ENCODE data around the gene JMJD6. TPM values are rescaled to one million over a fixed set of nuclear protein-coding genes. Genes with fewer than 3 reads are reported as not detected.
"Not testable (repeated sequence)": the region's sequence is repeated elsewhere in the genome, so short reads cannot be mapped to it uniquely, and the experiment has no call there.

The JMJD6 gene
- total RNA-seq, 4 donors from 2014 or later, result 29.7 to 42.9 (median 41.7) TPM

DNA sequence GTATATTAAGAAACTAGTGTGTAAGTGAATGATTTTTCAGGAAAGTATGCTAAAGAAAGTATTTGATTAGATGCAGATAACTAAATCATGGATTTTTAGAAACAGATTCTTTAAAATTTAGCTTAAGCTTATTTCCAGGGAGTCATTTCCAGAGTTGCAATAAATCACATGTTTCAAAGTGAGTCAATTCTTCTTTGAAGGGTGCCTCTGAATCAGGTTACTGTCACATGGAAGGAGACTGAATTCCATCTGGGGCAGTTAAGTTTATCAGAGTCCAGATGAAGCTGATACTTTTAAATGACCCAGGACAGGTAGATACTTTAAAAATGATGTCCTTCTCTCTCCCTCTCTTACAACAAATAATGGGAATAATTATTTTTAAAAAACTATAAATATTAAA lies 16.6 kb upstream of the JMJD6 start:
- no peak for TF ChIP-seq POLR2A (IDR thresholded peaks at IDR 0.05)
- Histone ChIP-seq H3K9me3 (no peaks in the 10 kb centered on the region), H3K4me3 (no peak overlapping the region), H3K36me3 (peaks cover 0 to 38% of the 10 kb centered on the region in 2 donors), H3K27me3 (no peaks in the 10 kb centered on the region), H3K4me1 (peaks cover 47 to 59% of the 10 kb centered on the region in 2 donors), H3K27ac (peak overlapping the region; percentile 96 to 99 (median 99))
- intact Hi-C loops (cut with DNase I; ENCODE audit: low total_unique reads) (no loop called here), in situ Hi-C loops (cut with MboI; ENCODE audit: low sequenced_read_pairs in 4 of 4) (no loop called here)
- DNase-seq (no peak), ATAC-seq (peak; percentile 52 to 64)

DNA sequence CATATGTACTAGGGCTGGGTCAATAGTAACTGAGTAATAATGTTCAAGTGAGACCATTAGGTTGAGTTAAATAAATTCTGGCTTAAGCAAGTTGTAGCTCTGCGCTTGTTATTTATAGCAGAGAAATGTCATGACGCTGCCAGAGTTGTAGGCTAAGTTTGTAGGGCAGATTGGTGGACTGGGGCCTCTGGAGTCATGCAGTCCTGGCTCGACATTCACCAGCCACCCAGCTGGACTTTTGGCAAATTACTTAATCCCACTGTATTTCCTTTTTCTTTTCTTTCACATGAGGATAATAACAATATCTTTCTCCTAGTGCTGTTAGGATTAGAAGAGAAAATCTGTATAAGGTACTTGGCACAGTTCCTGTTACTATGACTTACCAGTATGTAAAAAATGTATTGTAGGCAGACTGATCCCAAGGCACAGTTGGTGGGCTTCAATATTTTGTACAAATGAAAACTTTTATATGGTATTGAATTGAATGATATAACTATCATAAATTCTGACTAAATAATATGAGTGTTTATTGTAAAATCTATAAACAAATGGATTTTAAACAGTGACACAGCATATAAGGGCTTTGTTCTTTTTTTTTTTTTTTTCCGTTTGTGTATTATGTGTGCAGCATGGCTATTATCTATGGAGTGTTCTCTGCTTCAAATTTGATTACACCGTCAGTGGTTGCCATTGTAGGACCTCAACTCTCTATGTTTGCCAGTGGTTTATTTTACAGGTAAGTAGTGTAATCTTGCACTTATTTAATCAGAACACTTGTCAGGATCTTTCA lies 14.1 kb upstream of the JMJD6 start:
- intact Hi-C loops (cut with DNase I; ENCODE audit: low total_unique reads), result no loop called here
- in situ Hi-C loops (cut with MboI; ENCODE audit: low sequenced_read_pairs in 4 of 4), result no loop called here
- peak; percentile 42 to 45 for TF ChIP-seq POLR2A (IDR thresholded peaks at IDR 0.05)
- TF ChIP-seq, protein P1, sequence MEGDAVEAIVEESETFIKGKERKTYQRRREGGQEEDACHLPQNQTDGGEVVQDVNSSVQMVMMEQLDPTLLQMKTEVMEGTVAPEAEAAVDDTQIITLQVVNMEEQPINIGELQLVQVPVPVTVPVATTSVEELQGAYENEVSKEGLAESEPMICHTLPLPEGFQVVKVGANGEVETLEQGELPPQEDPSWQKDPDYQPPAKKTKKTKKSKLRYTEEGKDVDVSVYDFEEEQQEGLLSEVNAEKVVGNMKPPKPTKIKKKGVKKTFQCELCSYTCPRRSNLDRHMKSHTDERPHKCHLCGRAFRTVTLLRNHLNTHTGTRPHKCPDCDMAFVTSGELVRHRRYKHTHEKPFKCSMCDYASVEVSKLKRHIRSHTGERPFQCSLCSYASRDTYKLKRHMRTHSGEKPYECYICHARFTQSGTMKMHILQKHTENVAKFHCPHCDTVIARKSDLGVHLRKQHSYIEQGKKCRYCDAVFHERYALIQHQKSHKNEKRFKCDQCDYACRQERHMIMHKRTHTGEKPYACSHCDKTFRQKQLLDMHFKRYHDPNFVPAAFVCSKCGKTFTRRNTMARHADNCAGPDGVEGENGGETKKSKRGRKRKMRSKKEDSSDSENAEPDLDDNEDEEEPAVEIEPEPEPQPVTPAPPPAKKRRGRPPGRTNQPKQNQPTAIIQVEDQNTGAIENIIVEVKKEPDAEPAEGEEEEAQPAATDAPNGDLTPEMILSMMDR (IDR thresholded peaks at IDR 0.05 in 4 of 5, conservative IDR thresholded peaks at IDR 0.05 in 1 of 5), result no peak
- ATAC-seq (peak; percentile 18 to 31), DNase-seq (peak; percentile 48 to 68)
- Histone ChIP-seq H3K4me3 (peak overlapping the region in 3 of 4 donors; percentile 17 to 91 (median 79)), H3K27ac (peak overlapping the region; percentile 96 to 99 (median 99)), H3K4me1 (peaks cover 45 to 57% of the 10 kb centered on the region in 2 donors), H3K27me3 (no peaks in the 10 kb centered on the region), H3K36me3 (peaks cover 0 to 24% of the 10 kb centered on the region in 2 donors), H3K9me3 (no peaks in the 10 kb centered on the region)

DNA sequence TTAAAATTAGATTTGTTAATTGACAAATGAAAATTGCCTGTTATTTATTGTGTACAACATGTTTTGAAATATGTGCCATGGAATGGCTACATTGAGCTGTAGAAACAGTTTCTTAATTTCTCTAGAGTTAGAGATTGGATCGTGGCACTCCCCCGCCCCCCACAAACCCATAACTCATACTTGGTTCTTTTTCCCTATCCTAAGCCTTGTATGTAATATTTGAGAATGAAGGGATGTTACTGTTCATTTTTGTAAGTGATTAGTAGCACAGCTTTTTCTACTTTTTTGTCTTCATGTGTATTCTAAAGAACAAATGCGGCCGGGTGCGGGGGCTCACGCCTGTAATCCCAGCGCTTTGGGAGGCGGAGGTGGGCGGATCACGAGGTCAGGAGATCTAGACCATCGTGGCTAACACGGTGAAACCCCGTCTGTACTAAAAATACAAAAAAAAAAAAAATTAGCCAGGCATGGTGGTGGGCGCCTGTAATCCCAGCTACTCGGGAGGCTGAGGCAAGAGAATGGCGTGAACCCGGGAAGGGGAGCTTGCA lies 13.2 kb upstream of the JMJD6 start:
- H3K27ac ChIP-seq, result peak overlapping the region; percentile 96 to 99 (median 99)
- peaks cover 0 to 24% of the 10 kb centered on the region in 2 donors for H3K36me3 ChIP-seq

DNA sequence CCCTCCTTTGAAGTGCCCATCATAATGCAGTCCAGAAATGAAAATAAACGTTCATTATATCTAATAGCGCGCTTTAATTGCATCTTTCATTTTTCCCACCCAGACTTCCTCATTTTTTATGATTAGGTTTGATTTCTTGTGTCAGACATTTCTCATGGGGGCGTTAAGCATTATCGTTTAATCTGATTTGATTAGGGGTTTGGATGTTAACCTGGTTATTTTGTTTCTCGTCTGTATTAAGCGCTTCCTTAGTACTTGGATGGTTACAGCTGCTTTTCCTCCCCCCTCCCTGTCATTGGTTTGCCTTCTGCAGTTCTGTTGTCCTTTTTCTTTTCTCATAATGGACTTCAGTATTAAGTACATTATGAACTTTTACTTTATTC lies 12.1 kb upstream of the JMJD6 start:
- in situ Hi-C loops (cut with MboI; ENCODE audit: low sequenced_read_pairs in 4 of 4), result no loop called here
- Histone ChIP-seq H3K9me3 (no peaks in the 10 kb centered on the region), H3K27ac (peak overlapping the region; percentile 96 to 99 (median 99)), H3K36me3 (peaks cover 2 to 24% of the 10 kb centered on the region in 2 donors), H3K27me3 (no peaks in the 10 kb centered on the region), H3K4me1 (peaks cover 62 to 72% of the 10 kb centered on the region in 2 donors), H3K4me3 (peak overlapping the region; percentile 79 to 95 (median 86))
- intact Hi-C loops (cut with DNase I; ENCODE audit: low total_unique reads), result loop anchor here (10.0 kb wide), 1 partner anchor 474 kb away; the partner anchor contains the start of gene UBALD2
- no peak for DNase-seq
- no peak for TF ChIP-seq POLR2A (IDR thresholded peaks at IDR 0.05)
- TF ChIP-seq, protein P1 (IDR thresholded peaks at IDR 0.05 in 4 of 5, conservative IDR thresholded peaks at IDR 0.05 in 1 of 5), result no peak
- ATAC-seq, result no peak

More for the DNA sequence above, 13.2 kb upstream of the JMJD6 start:
- ATAC-seq; DNase-seq; in situ Hi-C loops (cut with MboI; ENCODE audit: low sequenced_read_pairs in 4 of 4); H3K27me3 ChIP-seq; H3K9me3 ChIP-seq: not testable (repeated sequence)
- intact Hi-C loops (cut with DNase I; ENCODE audit: low total_unique reads), result loop anchor here (10.0 kb wide), 1 partner anchor 475 kb away; the partner anchor contains the start of gene UBALD2
- H3K4me1 ChIP-seq, result peaks cover 54 to 62% of the 10 kb centered on the region in 2 donors
- peak overlapping the region; percentile 17 to 91 (median 80) for H3K4me3 ChIP-seq

DNA sequence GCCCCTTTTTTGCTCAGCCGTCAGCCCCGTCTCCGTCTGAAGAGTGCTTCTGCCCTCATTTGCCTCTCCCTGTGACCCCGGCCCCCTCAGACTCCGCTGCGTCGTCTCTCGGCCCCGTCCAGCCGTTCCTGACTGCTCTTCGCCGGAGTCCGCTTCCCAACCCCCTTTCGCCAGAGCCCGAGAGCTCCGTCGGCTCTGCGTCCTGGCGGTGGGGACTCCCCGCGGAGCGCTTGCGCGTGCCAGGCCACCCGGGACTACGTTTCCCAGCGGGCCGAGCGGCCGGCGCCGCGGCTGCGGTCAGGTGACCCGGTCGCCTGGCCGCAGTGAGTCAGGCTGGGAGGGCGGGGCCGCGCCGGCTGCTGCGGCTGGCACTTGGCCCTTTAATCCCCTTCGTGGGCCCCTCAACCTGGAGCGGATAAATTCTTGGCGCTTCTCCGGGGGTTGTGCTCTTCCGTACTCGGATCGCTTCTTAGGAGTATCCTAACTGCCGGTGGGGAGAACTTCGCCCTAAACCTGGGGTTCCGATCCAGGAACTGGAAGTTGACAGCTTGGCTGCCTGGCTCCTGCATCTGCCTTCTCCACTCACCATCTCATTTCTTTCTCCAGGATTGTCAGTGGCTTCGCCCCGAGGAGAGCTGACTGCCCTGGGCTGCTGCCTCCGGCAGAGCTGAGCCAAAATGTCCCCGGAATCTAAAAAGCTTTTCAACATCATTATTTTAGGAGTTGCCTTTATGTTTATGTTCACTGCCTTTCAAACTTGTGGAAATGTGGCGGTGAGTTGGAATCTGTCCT lies 11.5 kb upstream of the JMJD6 start, which contains the start of gene MFSD11:
MFSD11 (plus strand) TSS at position 444 of the 792 bp plus-strand sequence; CDS start at position 678, 234 bp downstream.
- DNase-seq, result peak; percentile 86 to 92
- Histone ChIP-seq H3K4me3 (peak within 1 kb of the TSS; percentile 82 to 99 (median 93)), H3K27me3 (no peaks in the 10 kb centered on the region), H3K27ac (peak within 1 kb of the TSS; percentile 96 to 99 (median 99)), H3K9me3 (no peaks in the 10 kb centered on the region), H3K36me3 (peaks cover 3 to 29% of the 10 kb centered on the region in 2 donors), H3K4me1 (peaks cover 63 to 75% of the 10 kb centered on the region in 2 donors)
- in situ Hi-C loops (cut with MboI; ENCODE audit: low sequenced_read_pairs in 4 of 4), result no loop called here
- intact Hi-C loops (cut with DNase I; ENCODE audit: low total_unique reads), result loop anchor here (1.0 to 10.0 kb wide), 2 partner anchors 12 to 473 kb away; partner anchors contain the start of genes JMJD6, METTL23 and UBALD2
- TF ChIP-seq, protein P1 (IDR thresholded peaks at IDR 0.05 in 4 of 5, conservative IDR thresholded peaks at IDR 0.05 in 1 of 5), result peak in 1 of 5 experiments; percentile 25
- TF ChIP-seq POLR2A (IDR thresholded peaks at IDR 0.05), result peak; percentile 70 to 88
- ATAC-seq, result peak; percentile 66 to 67
